ENCODE results near the gene KCTD10.

DNA sequence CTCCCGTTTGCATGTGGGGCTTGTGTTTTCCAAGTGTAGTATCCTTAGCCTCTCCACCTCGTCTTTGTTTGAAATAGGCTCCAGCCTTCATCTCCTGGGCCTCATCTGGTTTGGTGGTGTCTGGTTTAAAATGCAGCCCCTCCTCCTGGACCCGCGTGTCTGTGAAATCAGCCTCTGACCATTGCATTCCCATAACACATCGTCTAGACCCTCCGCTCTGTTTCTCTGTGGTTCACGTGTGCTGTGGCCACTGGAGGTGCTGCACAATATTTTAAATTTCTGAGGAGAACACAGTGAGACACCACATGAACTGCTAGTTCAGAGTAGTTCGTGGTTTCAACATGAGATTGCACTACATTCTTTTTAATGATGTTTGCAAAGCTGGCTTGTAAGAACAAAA is 36.0 kb upstream of the KCTD10 start:
- TF ChIP-seq CTCF (IDR thresholded peaks at IDR 0.05; ENCODE audit: low read depth, low read length) (no peak), EZH2phosphoT487 (IDR thresholded peaks at IDR 0.05; ENCODE audit: low read depth) (no peak)

Measured in OCI-LY3 (cell line).